ENCODE measurements around the gene GLTP.
A peak's percentile ranks its signal among the peaks of the same experiment; 100 is the strongest.
"Not testable (repeated sequence)": the region's sequence is repeated elsewhere in the genome, so short reads cannot be mapped to it uniquely, and the experiment has no call there.

Gene GLTP

DNA sequence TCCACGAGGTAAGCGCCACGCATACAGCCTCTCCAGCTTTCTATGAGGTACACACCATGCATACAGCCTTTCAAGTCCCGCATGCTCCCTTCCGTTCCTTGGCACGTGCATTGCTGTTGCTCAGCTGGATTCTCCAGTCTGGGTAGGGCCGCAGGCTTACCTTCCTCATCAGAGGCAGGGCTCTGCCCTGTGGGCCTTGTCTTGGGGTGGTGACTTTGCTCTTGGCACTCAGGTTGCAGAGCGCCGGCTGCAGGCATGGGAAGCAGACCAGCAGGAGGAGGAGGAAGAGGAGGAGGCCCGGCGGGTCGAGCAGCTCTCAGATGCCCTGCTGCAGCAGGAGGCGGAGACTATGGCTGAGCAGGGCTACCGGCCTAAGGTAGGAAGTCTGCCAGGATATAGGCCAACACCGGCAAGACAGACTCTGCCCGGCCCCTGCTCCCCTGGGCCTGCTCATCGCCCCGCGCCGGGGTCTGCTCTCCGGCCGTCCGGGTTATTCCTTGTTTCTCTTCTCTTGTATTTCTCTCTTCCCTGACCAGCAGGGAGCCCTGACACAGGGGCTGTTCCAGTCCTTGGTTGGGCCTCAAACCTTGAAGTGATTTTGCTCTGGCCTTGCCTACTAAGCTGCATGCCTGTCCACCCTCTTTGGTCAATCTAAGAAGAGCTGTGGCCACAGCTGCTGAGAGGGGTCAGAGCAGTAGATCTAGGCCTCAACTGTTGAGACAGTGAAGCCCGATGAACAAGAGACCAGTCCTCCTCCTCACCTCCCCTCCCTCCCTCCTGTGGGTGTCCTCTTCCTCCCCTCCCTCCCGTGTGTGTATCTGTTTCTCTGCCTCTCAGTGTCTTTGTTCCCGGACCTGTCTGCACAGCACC lies 35.1 kb upstream of the GLTP start:
- Mint-ChIP-seq H3K27me3 (no peaks in the 10 kb centered on the region), H3K27ac (peak overlapping the region; percentile 55), H3K4me1 (no peaks in the 10 kb centered on the region), H3K4me3 (no peak overlapping the region), H3K9me3 (no peaks in the 10 kb centered on the region), H3K36me3 (peaks cover 68% of the 10 kb centered on the region)
- no peak for DNase-seq
- CTCF ChIA-PET = no interaction called here

DNA sequence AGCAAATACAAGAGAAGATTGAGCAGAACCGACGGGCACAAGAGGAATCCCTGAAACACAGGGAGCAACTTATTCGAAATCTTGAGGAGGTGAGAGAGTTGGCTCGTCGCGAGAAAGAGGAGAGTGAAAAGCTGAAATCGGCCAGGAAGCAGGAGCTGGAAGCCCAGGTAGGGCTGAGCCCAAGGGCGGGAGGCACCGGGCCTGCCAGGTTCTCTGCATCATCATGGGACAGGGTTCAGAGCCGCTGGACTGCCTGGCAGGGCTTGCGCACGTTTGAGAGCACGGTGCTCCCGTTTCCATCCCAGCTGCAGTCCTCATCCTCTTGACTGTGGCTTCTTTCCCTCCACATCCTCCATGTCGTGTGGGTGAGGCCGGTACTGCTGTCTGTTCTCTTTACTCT lies 34.1 kb upstream of the GLTP start:
- Mint-ChIP-seq H3K36me3 (peaks cover 66% of the 10 kb centered on the region), H3K9me3 (no peaks in the 10 kb centered on the region), H3K4me3 (no peak overlapping the region), H3K4me1 (no peaks in the 10 kb centered on the region), H3K27me3 (no peaks in the 10 kb centered on the region), H3K27ac (peak overlapping the region; percentile 30)
- no peak for DNase-seq
- CTCF ChIA-PET = no interaction called here

DNA sequence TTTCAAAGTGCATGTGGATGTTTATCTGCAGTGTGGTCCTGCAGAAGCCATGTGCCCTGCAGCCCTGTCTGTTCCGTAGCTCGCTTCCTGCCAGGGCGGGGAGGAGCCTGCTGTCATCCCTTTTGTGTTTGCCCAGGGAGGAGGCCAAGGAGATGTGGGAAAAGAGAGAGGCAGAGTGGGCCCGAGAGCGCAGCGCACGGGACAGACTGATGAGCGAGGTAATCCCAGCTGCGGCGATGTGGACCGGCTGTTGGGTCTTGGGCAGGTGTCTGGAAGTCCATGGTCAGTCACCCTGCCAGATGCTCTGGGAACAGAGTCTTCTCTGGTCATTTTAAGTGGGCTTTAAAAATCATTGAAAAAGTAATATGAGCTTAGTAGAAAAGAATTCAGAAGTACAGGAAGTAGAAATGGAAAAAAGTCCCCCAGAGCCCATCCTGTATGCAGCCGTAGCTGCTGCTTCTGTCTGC lies 32.5 kb upstream of the GLTP start:
- H3K4me3 Mint-ChIP-seq = no peak overlapping the region
- CTCF ChIA-PET = no interaction called here
- H3K36me3 Mint-ChIP-seq = peaks cover 68% of the 10 kb centered on the region
- no peaks in the 10 kb centered on the region for H3K27me3 Mint-ChIP-seq
- no peaks in the 10 kb centered on the region for H3K4me1 Mint-ChIP-seq
- no peaks in the 10 kb centered on the region for H3K9me3 Mint-ChIP-seq
- peak overlapping the region; percentile 58 for H3K27ac Mint-ChIP-seq
- no peak for DNase-seq

DNA sequence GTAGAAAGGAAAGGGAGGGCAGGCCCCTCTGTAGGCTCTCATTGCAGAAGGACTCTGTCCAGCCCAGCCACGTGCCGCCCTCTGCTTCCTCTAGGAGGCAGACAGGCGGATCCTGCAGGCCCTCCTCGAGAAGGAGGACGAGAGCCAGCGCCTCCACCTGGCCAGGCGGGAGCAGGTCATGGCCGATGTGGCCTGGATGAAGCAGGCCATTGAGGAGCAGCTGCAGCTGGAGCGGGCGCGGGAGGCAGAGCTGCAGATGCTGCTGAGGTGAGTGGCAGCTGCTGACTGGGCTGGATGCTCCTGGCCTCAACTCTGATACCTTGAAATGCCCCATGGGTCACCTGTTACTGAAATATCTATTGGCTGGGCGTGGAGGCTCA lies 30.6 kb upstream of the GLTP start:
- no peaks in the 10 kb centered on the region for H3K27me3 Mint-ChIP-seq
- peaks cover 65% of the 10 kb centered on the region for H3K36me3 Mint-ChIP-seq
- CTCF ChIA-PET = interaction anchor here (0.9 to 1.7 kb wide), 4 partner anchors 10 to 57 kb away, joined by 3 to 7 read pairs (median 5); partner anchors contain the start of gene TCHP
- peak; percentile 43 for DNase-seq
- no peak overlapping the region for H3K27ac Mint-ChIP-seq
- H3K4me1 Mint-ChIP-seq = no peaks in the 10 kb centered on the region
- H3K9me3 Mint-ChIP-seq = no peaks in the 10 kb centered on the region
- H3K4me3 Mint-ChIP-seq = no peak overlapping the region

DNA sequence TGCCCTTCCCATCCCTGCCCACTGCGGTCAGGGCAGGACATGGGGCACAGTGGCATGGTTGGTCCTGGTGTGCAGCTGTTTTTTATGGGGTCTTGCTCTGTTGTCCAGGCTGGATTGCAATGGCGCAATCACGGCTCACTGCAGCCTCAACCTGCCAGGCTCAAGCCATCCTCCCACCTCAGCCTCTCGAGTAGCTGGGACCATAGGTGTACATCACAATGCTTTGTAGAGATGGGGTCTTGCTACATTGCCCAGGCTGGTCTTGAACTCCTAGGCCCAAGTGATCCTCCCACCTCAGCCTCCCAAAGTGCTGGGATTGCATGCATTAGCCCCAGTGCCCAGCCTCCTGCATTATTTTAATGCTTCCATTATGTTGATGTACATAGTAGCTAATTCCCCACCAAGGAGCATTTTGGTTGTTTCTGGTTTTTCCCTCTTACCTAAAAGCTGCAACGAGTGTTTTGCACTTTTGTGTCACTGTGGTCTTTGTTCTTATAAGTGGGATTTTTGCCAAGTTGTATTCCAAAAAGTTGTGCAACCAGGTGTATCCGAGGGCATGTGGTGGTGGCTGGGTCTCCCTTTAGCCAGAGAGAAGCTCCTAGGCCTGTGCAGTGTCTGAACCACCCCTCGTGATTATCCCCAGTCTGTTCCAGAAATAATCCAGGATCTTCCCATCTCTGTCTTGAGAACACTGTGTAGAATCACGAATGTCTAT lies 30.1 kb upstream of the GLTP start:
- no peak for DNase-seq
- no peak overlapping the region for H3K4me3 Mint-ChIP-seq
- H3K4me1 Mint-ChIP-seq = no peaks in the 10 kb centered on the region
- peaks cover 64% of the 10 kb centered on the region for H3K36me3 Mint-ChIP-seq
- no peaks in the 10 kb centered on the region for H3K27me3 Mint-ChIP-seq
- no peak overlapping the region for H3K27ac Mint-ChIP-seq
- H3K9me3 Mint-ChIP-seq = no peaks in the 10 kb centered on the region
- CTCF ChIA-PET = interaction anchor here (0.9 to 1.7 kb wide), 5 partner anchors 10 to 57 kb away, joined by 3 to 7 read pairs (median 5); partner anchors contain the start of gene TCHP

DNA sequence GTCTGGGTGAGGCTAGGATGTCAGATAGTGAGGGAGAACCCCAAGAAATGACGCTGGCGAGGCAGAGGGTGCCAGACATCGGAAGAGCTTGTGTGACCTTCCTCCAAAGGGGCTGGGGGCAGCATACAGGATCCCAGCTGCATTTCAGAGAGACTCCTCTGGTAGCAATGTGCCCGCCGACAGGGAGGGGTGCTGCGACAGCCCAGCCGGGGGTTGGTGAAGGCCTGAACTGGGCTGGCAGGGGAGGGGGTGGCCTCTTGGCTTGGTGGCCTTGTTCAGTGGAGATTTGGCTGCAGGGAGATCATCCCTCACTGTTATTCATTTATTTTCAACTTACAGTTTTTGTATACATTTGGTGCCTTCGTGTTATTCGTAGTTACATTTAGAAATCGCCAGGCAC lies 25.0 kb upstream of the GLTP start:
- Mint-ChIP-seq H3K4me3 (no peak overlapping the region), H3K27ac (no peak overlapping the region), H3K9me3 (no peaks in the 10 kb centered on the region), H3K27me3 (no peaks in the 10 kb centered on the region), H3K4me1 (peaks cover 16% of the 10 kb centered on the region), H3K36me3 (peaks cover 59% of the 10 kb centered on the region)
- CTCF ChIA-PET = no interaction called here
- no peak for DNase-seq

DNA sequence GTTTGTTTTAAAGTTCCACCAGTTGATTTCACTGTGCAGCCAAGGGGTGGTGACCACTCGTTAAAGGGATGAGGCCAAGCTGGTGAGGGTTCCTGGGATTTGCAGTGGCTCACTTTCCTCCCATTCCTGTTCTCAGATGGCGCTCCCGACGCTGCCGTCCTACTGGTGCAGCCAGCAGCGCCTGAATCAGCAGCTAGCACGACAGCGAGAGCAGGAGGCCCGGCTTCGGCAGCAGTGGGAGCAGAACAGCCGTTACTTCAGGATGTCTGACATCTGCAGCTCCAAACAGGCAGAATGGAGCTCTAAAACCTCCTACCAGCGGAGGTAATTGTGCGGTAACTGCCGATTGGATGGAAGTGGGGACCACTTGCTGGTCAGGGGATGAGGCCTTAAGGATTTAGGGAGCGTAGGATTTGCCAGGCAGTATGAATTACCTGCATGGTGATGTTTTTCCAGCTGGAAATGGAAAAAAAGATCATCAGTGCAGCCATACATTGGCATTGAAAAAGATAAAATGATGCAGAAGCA lies 22.6 kb upstream of the GLTP start:
- no peak overlapping the region for H3K4me3 Mint-ChIP-seq
- no peaks in the 10 kb centered on the region for H3K9me3 Mint-ChIP-seq
- H3K27ac Mint-ChIP-seq = no peak overlapping the region
- peaks cover 30% of the 10 kb centered on the region for H3K4me1 Mint-ChIP-seq
- DNase-seq = no peak
- CTCF ChIA-PET = interaction anchor here (1.2 kb wide), 1 partner anchor 49 kb away, joined by 3 read pairs; no protein-coding TSS in a partner anchor
- no peaks in the 10 kb centered on the region for H3K27me3 Mint-ChIP-seq
- H3K36me3 Mint-ChIP-seq = peaks cover 46% of the 10 kb centered on the region

DNA sequence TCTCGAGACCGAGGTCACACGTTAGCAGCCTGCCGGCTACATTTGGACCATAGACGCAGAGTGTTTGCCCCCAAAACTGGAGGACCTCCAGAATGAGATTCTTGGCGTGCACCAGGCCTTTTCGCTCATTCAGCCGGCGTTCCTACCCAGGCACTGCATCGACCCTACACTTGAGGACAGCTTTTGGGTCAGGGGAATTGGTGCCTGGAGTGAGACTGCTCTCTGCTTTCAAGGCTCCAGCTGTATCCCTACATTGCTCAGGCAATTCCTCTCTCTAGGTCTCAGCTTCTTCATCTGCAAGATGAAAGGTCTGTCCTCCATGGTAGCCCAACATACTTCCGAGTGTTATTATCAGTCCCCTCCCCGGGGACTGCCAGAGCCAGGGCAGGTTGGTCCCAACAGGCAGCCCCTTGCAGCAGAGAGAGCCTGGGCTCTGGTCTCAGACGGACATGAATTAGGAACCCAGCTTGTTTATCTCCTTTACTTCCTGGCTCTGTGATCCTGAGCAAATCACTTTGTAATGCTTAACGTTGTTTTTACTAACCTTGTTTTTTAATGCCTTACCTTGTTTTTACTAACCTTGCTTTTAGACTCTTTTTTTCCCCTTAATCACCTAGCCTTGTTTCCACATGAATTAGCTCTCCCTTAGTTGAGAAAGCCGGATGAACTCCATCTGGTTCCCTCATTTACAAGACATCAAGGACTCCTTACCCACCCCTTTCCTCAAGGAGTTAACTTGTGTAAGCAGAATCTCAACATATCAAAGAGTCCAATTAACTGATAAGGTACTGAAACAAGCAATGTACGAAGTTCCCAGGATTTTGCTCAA lies 20.6 kb upstream of the GLTP start:
- H3K4me1 Mint-ChIP-seq = peaks cover 30% of the 10 kb centered on the region
- no peaks in the 10 kb centered on the region for H3K27me3 Mint-ChIP-seq
- CTCF ChIA-PET = interaction anchor here (0.8 to 2.3 kb wide), 6 partner anchors 9 to 48 kb away, joined by 3 to 7 read pairs (median 4); no protein-coding TSS in a partner anchor
- H3K27ac Mint-ChIP-seq = peak overlapping the region; percentile 89
- H3K4me3 Mint-ChIP-seq = peak overlapping the region; percentile 87
- H3K9me3 Mint-ChIP-seq = no peaks in the 10 kb centered on the region
- DNase-seq = no peak
- H3K36me3 Mint-ChIP-seq = peaks cover 29% of the 10 kb centered on the region

DNA sequence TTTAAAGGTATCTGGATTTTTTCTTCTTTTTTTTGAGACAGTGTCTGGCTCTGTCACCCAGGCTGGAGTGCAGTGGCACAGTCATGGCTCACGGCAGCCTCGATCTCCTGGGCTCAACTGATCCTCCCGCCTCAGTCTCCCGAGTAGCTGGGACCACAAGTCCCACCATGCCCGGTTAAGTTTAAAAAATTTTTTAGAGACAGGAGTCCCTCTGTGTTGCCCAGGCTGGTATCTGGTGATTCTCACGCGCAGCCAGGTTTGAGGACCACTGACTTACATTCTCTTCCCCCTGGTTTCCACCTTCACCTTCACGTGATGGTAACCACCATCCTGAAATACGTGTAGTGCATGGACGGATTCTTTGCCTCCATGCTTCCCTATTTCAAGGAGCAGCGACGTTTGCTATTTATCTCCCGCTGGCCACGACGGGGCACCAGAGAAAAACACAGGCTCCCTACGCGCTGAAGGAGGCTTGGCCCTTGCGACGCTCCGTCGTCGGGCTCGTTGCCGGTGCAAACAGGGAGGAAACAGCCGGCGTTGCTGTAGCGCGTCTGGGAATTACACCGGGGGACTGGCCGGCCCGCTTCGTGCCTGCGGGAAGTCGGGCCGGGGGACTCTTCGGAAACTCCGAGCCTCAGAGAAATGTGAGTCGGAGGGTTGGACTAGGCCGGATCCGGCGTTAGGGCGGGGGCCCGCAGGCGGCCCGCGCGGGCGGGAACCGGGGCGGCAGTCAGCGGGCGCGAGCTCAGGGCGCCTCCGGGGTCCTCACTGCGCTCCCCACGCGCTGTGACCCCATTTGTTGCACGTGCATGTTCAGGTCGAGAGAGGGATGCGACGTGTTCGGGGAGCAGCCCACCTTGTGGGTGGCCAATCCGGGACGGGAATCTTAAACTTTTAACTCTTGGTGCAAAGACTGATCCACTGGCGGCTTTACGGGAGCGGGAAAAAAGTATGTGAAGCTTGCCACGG lies 19.7 kb upstream of the GLTP start, which contains the start of gene TCHP:
TCHP (plus strand) TSS at position 492 of the 969 bp plus-strand sequence. CDS start 2,753 bp downstream, outside the sequence.
- no peaks in the 10 kb centered on the region for H3K27me3 Mint-ChIP-seq
- peak within 1 kb of the TSS; percentile 89 for H3K27ac Mint-ChIP-seq
- peaks cover 30% of the 10 kb centered on the region for H3K4me1 Mint-ChIP-seq
- CTCF ChIA-PET = interaction anchor here (0.9 to 2.3 kb wide), 4 partner anchors 10 to 47 kb away, joined by 3 to 7 read pairs (median 6); no protein-coding TSS in a partner anchor
- H3K36me3 Mint-ChIP-seq = peaks cover 25% of the 10 kb centered on the region
- peak within 1 kb of the TSS; percentile 87 for H3K4me3 Mint-ChIP-seq
- H3K9me3 Mint-ChIP-seq = no peaks in the 10 kb centered on the region
- DNase-seq = peak; percentile 86

DNA sequence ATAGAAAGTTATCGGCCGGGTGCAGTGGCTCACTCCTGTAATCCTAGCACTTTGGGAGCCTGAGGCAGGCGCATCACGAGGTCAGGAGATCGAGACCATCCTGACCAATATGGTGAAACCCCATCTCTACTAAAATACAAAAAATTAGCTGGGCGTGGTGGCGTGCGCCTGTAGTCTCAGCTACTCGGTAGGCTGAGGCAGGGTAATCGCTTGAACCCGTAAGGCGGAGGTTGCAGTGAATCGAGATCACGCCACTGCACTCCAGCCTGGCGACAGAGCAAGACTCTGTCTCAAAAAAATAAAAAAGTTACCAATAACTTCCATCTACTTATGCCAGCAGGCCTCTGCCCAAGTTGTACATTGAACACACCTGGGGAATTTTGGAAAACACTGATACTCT lies 19.0 kb upstream of the GLTP start:
- Mint-ChIP-seq H3K36me3 (peaks cover 17% of the 10 kb centered on the region), H3K4me1 (peaks cover 30% of the 10 kb centered on the region), H3K27ac (peak overlapping the region; percentile 89), H3K4me3 (peak overlapping the region; percentile 87)
- DNase-seq, H3K27me3 Mint-ChIP-seq, H3K9me3 Mint-ChIP-seq: not testable (repeated sequence)
- CTCF ChIA-PET = interaction anchor here (2.1 kb wide), 1 partner anchor 11 kb away, joined by 7 read pairs; no protein-coding TSS in a partner anchor

DNA sequence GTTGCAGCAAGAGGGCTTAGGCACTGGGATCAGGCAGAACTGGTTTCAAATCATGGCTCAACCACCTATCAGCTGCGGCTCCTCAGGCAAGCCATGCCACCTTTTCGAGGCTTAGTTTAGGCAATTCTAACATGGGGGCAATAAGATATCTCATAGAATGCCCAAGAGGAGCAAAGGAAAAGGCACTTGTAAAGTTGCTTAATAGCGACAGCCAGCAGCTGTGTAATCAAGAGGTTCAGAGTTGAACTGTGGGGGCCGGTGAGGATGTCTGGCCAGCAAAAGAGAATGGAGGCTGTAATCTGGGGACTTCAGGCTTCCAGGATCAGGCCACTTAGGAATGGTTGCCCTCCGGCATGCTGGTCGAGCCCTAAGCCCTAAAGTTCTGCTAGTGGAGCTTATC lies 16.7 kb upstream of the GLTP start:
- Mint-ChIP-seq H3K27me3 (peaks cover 8% of the 10 kb centered on the region), H3K4me1 (peaks cover 42% of the 10 kb centered on the region), H3K27ac (no peak overlapping the region), H3K4me3 (no peak overlapping the region), H3K36me3 (peaks cover 9% of the 10 kb centered on the region), H3K9me3 (no peaks in the 10 kb centered on the region)
- DNase-seq = no peak
- CTCF ChIA-PET = interaction anchor here (1.4 kb wide), 1 partner anchor 44 kb away, joined by 3 read pairs; no protein-coding TSS in a partner anchor

DNA sequence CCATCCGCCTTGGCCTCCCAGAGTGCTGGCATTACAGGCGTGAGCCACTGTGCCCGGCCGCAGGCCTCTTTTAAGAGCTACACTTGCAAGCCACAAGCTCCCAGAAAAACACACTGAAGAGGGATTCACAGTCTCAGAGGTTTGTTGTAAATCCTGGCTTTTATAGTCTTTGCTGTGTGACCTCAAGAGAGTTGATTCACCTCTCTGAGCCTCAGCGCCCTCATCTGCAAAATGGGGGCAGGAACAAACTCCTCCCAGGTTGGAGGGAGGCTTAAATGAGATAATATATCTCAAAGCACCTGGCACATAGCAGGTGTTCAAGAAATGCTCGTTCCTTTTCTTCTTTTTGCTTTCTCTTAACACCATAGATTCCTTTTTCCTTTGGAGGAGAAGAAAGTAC lies 15.8 kb upstream of the GLTP start:
- H3K4me3 Mint-ChIP-seq = no peak overlapping the region
- CTCF ChIA-PET = interaction anchor here (1.1 kb wide), 1 partner anchor 42 kb away, joined by 4 read pairs; no protein-coding TSS in a partner anchor

More for the DNA sequence above, 15.8 kb upstream of the GLTP start:
- peaks cover 12% of the 10 kb centered on the region for H3K27me3 Mint-ChIP-seq
- peaks cover 36% of the 10 kb centered on the region for H3K4me1 Mint-ChIP-seq
- DNase-seq = no peak
- no peaks in the 10 kb centered on the region for H3K9me3 Mint-ChIP-seq
- H3K36me3 Mint-ChIP-seq = peaks cover 6% of the 10 kb centered on the region
- no peak overlapping the region for H3K27ac Mint-ChIP-seq
